GM13977 (cell line): ENCODE data around the gene GDPGP1.
A peak's percentile ranks its signal among the peaks of the same experiment; 100 is the strongest.

ENCODE experiments used
- DNase-seq: peaks from one replicate; pipeline ENCODE4 v3.0.0; 2012; ENCODE audit warnings: low spot score
- CTCF ChIP-seq: IDR thresholded peaks from 2 replicates; pipeline ENCODE4 v1.5.1; 2012; ENCODE audit warnings: mild to moderate bottlenecking, control low read depth; ENCODE audit not compliant: insufficient read depth; ENCODE audit errors: extremely low read depth, missing control alignments
- in situ Hi-C: fragments of 300-500 bp; cut with MboI; formaldehyde crosslinking; loops from one replicate; pipeline ENCODE4 v1.12.0; 2022; ENCODE audit warnings: low sequenced_read_pairs, low pct_unique_long_range_greater_than_20kb, mixed read lengths, inconsistent platforms; ENCODE audit not compliant: unreplicated experiment

The GDPGP1 gene

GRCh38 chr15:90189781-90190467 is 44.1 kb upstream of the GDPGP1 start:
- in situ Hi-C loops, result no loop called here
- no peak for DNase-seq
- no peak for TF ChIP-seq CTCF

- DNase-seq, result no peak
- in situ Hi-C loops, result no loop called here
- no peak for TF ChIP-seq CTCF
Measured at GRCh38 chr15:90190606-90191343, 43.2 kb upstream of the GDPGP1 start.

GRCh38 chr15:90191344-90191687 is 42.7 kb upstream of the GDPGP1 start:
- no peak for DNase-seq
- in situ Hi-C loops, result no loop called here
- no peak for TF ChIP-seq CTCF

- peak; percentile 12 for TF ChIP-seq CTCF
- in situ Hi-C loops, result no loop called here
- DNase-seq, result peak; percentile 55
Measured at GRCh38 chr15:90191794-90192509, 42.1 kb upstream of the GDPGP1 start.

- no peak for TF ChIP-seq CTCF
- no peak for DNase-seq
- in situ Hi-C loops, result no loop called here
Measured at GRCh38 chr15:90192961-90193786, 40.8 kb upstream of the GDPGP1 start.

DNA sequence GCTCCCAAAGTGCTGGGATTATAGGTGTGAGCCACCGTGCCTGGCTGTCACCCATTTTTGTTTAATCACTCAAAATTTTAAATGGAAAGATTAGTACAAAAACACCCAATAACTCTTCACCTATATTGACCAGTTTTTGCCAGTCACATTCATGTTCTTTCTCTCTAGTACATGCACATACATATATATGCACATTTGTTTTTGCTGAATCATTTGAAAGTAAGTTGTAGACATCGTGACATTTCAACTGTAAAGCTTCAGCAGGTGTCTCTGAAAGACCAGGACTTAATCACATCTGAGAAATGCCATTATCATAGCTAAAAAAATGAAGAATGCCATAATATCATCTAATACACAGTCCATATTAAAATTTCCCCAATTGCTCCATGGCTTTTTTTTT is 39.4 kb upstream of the GDPGP1 start:
- DNase-seq, result no peak
- in situ Hi-C loops, result no loop called here
- TF ChIP-seq CTCF, result no peak
